ENCODE results near the gene YAP1. TPM values are rescaled to one million over a fixed set of nuclear protein-coding genes. Genes with fewer than 3 reads are reported as not detected.

Gene YAP1
- total RNA-seq, 2 donors from 2014 or later, result 26.0 to 38.9 TPM

- H3K27ac ChIP-seq, result peak overlapping the region; percentile 88 to 98 (median 92)
- TF ChIP-seq CTCF (IDR thresholded peaks at IDR 0.05) (no peak), POLR2A (IDR thresholded peaks at IDR 0.05) (no peak)
- no peak for ATAC-seq
- no peaks in the 10 kb centered on the region for H3K27me3 ChIP-seq
- WGBS, 2 donors, result 0% methylated on average over 28 of the region's 31 CpGs; no CpG with 5 or more reads in 1 of the 2 donors
- DNase-seq, result no peak
- no peaks in the 10 kb centered on the region for H3K36me3 ChIP-seq (replicated peaks in 1 of 2; ENCODE audit: insufficient read depth in 1 of 2, low read depth in 2 of 2)
- intact Hi-C loops (cut with DNase I), result no loop called here
- peaks cover 34% of the 10 kb centered on the region for H3K4me1 ChIP-seq
- H3K4me3 ChIP-seq, result peak overlapping the region; percentile 37 to 93
- no peaks in the 10 kb centered on the region for H3K9me3 ChIP-seq
Observed at GRCh38 chr11:102110761-102111010, 439 bp downstream of the YAP1 start.

- WGBS, 2 donors, result 1% methylated on average over 31 to 48 of the region's 61 CpGs
- H3K9me3 ChIP-seq, result no peaks in the 10 kb centered on the region
- DNase-seq (peak; percentile 72 to 80 (median 76)), ATAC-seq (peak; percentile 54)
- H3K27ac ChIP-seq, result peak overlapping the region; percentile 88 to 98 (median 92)
- peak in 2 of 3 donors; percentile 48 to 65 for TF ChIP-seq POLR2A (IDR thresholded peaks at IDR 0.05)
- TF ChIP-seq CTCF (IDR thresholded peaks at IDR 0.05), result no peak
- no peaks in the 10 kb centered on the region for H3K36me3 ChIP-seq (replicated peaks in 1 of 2; ENCODE audit: insufficient read depth in 1 of 2, low read depth in 2 of 2)
- H3K4me3 ChIP-seq, result peak overlapping the region; percentile 37 to 93
- H3K4me1 ChIP-seq, result peaks cover 39% of the 10 kb centered on the region
- H3K27me3 ChIP-seq, result no peaks in the 10 kb centered on the region
- intact Hi-C loops (cut with DNase I), result no loop called here
Observed at GRCh38 chr11:102111011-102111786, 952 bp downstream of the YAP1 start.

- peak overlapping the region; percentile 37 to 93 for H3K4me3 ChIP-seq
- H3K4me1 ChIP-seq, result peaks cover 46% of the 10 kb centered on the region
- TF ChIP-seq CTCF (IDR thresholded peaks at IDR 0.05), result peak in 1 of 7 experiments; percentile 18
- TF ChIP-seq POLR2A (IDR thresholded peaks at IDR 0.05), result peak; percentile 33 to 71 (median 66)
- no peaks in the 10 kb centered on the region for H3K9me3 ChIP-seq
- H3K36me3 ChIP-seq (replicated peaks in 1 of 2; ENCODE audit: insufficient read depth in 1 of 2, low read depth in 2 of 2), result no peaks in the 10 kb centered on the region
- DNase-seq (peak; percentile 47 to 67 (median 56)), ATAC-seq (peak; percentile 52)
- intact Hi-C loops (cut with DNase I), result no loop called here
- H3K27ac ChIP-seq, result peak overlapping the region; percentile 88 to 98 (median 92)
- WGBS, 2 donors, result 1 to 2% methylated on average over 20 of the region's 20 CpGs
- no peaks in the 10 kb centered on the region for H3K27me3 ChIP-seq
Observed at GRCh38 chr11:102111787-102112508, 1.7 kb downstream of the YAP1 start.

- Histone ChIP-seq H3K9me3 (no peaks in the 10 kb centered on the region), H3K27me3 (no peaks in the 10 kb centered on the region), H3K36me3 (replicated peaks in 1 of 2; ENCODE audit: insufficient read depth in 1 of 2, low read depth in 2 of 2) (no peaks in the 10 kb centered on the region), H3K4me1 (peaks cover 51% of the 10 kb centered on the region), H3K4me3 (peak overlapping the region in 1 of 2 donors; percentile 93), H3K27ac (peak overlapping the region; percentile 88 to 98 (median 92))
- TF ChIP-seq POLR2A (IDR thresholded peaks at IDR 0.05), result no peak
- no peak for TF ChIP-seq CTCF (IDR thresholded peaks at IDR 0.05)
- intact Hi-C loops (cut with DNase I), result no loop called here
- no peak for ATAC-seq
- DNase-seq, result no peak
- 21 to 40% methylated on average over 5 of the region's 5 CpGs for WGBS, 2 donors
Observed at GRCh38 chr11:102112509-102112821, 2.2 kb downstream of the YAP1 start.

All from body of pancreas (tissue), 4 donors.